KMS-11 (cell line): Measurements from ENCODE around the gene DYRK1A.

Experiments used
- H2AFZ ChIP-seq: fragments of 200-600 bp; sonication (generic); 2 replicates; pipeline ENCODE4 v1.6.1; 2016; ENCODE audit warnings: antibody characterized with exemption, mixed run types, low read depth
- H3K27ac ChIP-seq: fragments of 200-600 bp; sonication (generic); 2 replicates; pipeline ENCODE4 v1.6.1; 2016; ENCODE audit warnings: mild to moderate bottlenecking, mixed run types
- H3K27me3 ChIP-seq: fragments of 200-600 bp; sonication (generic); 2 replicates; pipeline ENCODE4 v1.6.1; 2017; ENCODE audit warnings: mild to moderate bottlenecking, low read depth, mixed run types, moderate library complexity; ENCODE audit not compliant: insufficient read depth
- H3K36me3 ChIP-seq: fragments of 200-600 bp; sonication (generic); 2 replicates; pipeline ENCODE4 v1.6.1; 2017; ENCODE audit warnings: mild to moderate bottlenecking, mixed run types; ENCODE audit not compliant: insufficient read depth
- H3K4me1 ChIP-seq: fragments of 200-600 bp; sonication (generic); 2 replicates; pipeline ENCODE4 v1.6.1; 2016; ENCODE audit warnings: mild to moderate bottlenecking, low read depth, mixed run types; ENCODE audit not compliant: poor library complexity, severe bottlenecking
- H3K4me2 ChIP-seq: fragments of 200-600 bp; sonication (generic); 2 replicates; pipeline ENCODE4 v1.7.0; 2016; ENCODE audit warnings: mild to moderate bottlenecking, mixed run types
- H3K4me3 ChIP-seq: fragments of 200-600 bp; sonication (generic); IDR thresholded peaks from 2 replicates; pipeline ENCODE4 v1.6.1; 2017; ENCODE audit warnings: low read depth, low read length, mixed read lengths; ENCODE audit not compliant: insufficient read depth
- H3K79me2 ChIP-seq: fragments of 200-600 bp; sonication (generic); 2 replicates; pipeline ENCODE4 v1.6.1; 2016; ENCODE audit warnings: low read depth, mixed run types; ENCODE audit not compliant: insufficient read depth
- H3K9ac ChIP-seq: fragments of 200-600 bp; sonication (generic); 2 replicates; pipeline ENCODE4 v1.6.1; 2016; ENCODE audit warnings: mild to moderate bottlenecking, mixed run types
- H4K20me1 ChIP-seq: fragments of 200-600 bp; sonication (generic); 2 replicates; pipeline ENCODE4 v1.6.1; 2016; ENCODE audit warnings: mild to moderate bottlenecking, mixed run types; ENCODE audit not compliant: insufficient read depth
- CTCF ChIP-seq: fragments of 200-600 bp; sonication (generic); conservative IDR thresholded peaks from 2 replicates; pipeline ENCODE4 v1.6.1; 2017; ENCODE audit warnings: low read depth, mild to moderate bottlenecking, antibody characterized with exemption, low read length, moderate library complexity, mixed read lengths

Gene DYRK1A

GRCh38 chr21:37415939-37416338 is 49.4 kb downstream of the DYRK1A start:
- Histone ChIP-seq H3K79me2 (peaks cover 88% of the 10 kb centered on the region), H3K9ac (no peak overlapping the region), H3K27me3 (no peaks in the 10 kb centered on the region), H4K20me1 (peaks cover 32% of the 10 kb centered on the region; the same call in 1 of the 2 replicates), H2AFZ (no peak overlapping the region), H3K36me3 (no peaks in the 10 kb centered on the region), H3K4me3 (no peak overlapping the region), H3K4me1 (peaks cover 21% of the 10 kb centered on the region), H3K4me2 (no peak overlapping the region), H3K27ac (no peak overlapping the region)
- TF ChIP-seq CTCF = no peak

DNA sequence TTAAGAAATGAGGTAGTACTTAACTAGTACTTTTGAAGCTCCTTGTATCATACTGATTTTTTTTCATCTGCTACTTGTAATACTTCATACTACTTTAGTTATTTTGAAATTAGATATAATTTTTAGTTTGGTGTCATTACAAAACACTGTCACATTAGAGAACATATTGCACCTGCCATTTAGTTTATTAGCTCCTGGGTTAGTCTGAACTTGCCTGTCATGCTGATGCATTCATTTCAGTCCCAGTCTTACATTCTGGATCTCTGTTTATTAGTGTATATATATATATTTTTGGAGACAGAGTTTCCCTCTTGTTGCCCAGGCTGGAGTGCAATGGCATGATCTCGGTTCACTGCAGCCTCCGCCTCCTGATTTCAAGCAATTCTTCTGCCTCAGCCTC is 50.3 kb downstream of the DYRK1A start:
- no peaks in the 10 kb centered on the region for H3K27me3 ChIP-seq
- peaks cover 32% of the 10 kb centered on the region; the same call in 1 of the 2 replicates for H4K20me1 ChIP-seq
- H3K9ac ChIP-seq = no peak overlapping the region
- no peak overlapping the region for H2AFZ ChIP-seq
- no peak for TF ChIP-seq CTCF
- H3K79me2 ChIP-seq = peaks cover 81% of the 10 kb centered on the region
- H3K27ac ChIP-seq = no peak overlapping the region
- H3K36me3 ChIP-seq = no peaks in the 10 kb centered on the region
- H3K4me3 ChIP-seq = no peak overlapping the region
- no peak overlapping the region for H3K4me2 ChIP-seq
- peaks cover 21% of the 10 kb centered on the region for H3K4me1 ChIP-seq

DNA sequence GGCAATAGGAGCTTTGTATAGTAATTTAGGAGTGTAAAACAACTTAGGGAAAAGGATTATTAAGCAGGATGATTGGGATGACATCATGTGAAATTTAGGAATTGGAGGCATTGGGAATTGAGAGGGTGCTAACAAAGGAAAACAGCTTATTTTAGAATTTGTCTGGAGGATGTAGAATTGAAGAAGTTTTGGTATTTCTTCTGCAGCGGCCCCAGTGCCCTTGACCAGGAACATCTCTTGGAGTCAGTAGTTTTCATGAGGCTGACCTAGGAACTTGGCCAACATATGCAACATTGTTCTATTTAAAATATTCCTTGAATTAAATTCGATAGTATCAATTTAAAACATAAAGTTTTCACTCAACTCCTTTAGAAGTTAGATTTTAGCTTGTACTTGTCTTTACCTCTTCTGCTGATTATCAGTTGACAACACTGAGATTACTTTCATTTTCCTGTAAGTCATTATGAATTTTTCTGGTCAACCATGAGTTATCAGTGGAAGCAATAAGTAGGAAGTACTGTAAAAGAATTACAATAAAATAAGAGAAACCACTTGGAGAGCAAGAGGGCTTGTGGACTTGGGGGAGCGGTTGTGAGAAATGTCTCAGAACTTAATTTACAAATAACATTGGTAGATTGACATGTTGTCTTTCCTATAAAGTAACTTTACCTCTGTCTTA is 52.8 kb downstream of the DYRK1A start:
- H3K4me3 ChIP-seq = no peak overlapping the region
- no peak overlapping the region for H2AFZ ChIP-seq
- H3K4me2 ChIP-seq = no peak overlapping the region
- no peak overlapping the region for H3K9ac ChIP-seq
- H3K27me3 ChIP-seq = no peaks in the 10 kb centered on the region
- peaks cover 17% of the 10 kb centered on the region for H3K4me1 ChIP-seq
- no peak for TF ChIP-seq CTCF
- H3K79me2 ChIP-seq = peaks cover 82% of the 10 kb centered on the region
- H4K20me1 ChIP-seq = peaks cover 19% of the 10 kb centered on the region; the same call in 1 of the 2 replicates
- H3K36me3 ChIP-seq = no peaks in the 10 kb centered on the region
- no peak overlapping the region for H3K27ac ChIP-seq

- Histone ChIP-seq H3K4me3 (no peak overlapping the region), H3K79me2 (peaks cover 69% of the 10 kb centered on the region), H3K4me1 (peaks cover 10% of the 10 kb centered on the region), H3K36me3 (no peaks in the 10 kb centered on the region), H3K9ac (no peak overlapping the region), H3K27ac (no peak overlapping the region), H3K4me2 (no peak overlapping the region), H3K27me3 (no peaks in the 10 kb centered on the region), H2AFZ (no peak overlapping the region), H4K20me1 (peaks cover 19% of the 10 kb centered on the region; the same call in 1 of the 2 replicates)
- TF ChIP-seq CTCF = no peak
Measured at GRCh38 chr21:37421306-37421705, 54.7 kb downstream of the DYRK1A start.
